ENCODE measurements around the gene PIRT.
"Not testable (repeated sequence)": the region's sequence is repeated elsewhere in the genome, so short reads cannot be mapped to it uniquely, and the experiment has no call there.

PIRT gene

DNA sequence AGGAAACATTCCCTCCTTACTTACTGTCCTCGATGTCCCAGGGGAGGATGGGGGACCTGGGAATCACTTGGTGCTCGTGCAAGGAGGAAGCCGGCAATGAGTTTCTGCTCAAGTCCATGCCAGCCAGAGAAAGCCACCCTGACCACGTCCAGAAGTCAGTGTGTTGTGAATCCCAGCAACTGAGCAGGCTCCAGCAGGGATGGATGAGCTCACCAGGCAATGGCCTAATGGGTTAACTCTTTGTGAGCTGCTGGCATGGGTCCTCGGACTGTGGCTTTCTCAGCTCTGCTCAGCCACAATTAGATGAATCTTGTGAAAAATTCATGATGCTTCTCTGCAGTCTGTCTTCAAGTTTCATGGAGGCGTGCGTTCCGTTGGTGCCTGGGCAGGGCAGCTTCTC lies at the start of gene PIRT:
TSS of gene PIRT (minus strand) at position 167 of the 400 bp plus-strand sequence. CDS start 12,442 bp downstream, outside the sequence.
- no peak for DNase-seq (ENCODE audit: low read depth in 2 of 2, low spot score in 1 of 2)

DNA sequence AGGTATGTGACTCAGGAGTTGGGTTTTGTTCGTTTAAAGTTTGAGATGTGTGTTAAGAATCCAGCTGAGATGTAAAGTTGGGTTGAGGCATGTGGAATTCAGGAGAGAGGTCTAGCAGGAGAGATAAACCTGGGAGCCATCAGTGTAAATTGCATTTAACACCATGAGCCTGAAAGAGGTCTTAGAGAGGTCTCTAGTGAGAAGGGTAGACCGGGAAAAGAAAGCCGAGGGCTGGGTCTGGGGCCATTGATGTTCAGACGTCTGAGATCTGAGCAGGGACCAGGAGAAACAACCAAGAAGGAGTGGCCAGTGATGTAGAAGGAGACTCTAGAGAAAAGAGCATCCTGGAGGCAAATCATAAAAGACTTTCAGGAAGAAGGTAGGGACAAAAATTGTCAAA lies 44.1 kb upstream of the PIRT start:
- no peak for DNase-seq (ENCODE audit: low read depth in 2 of 2, low spot score in 1 of 2)

DNA sequence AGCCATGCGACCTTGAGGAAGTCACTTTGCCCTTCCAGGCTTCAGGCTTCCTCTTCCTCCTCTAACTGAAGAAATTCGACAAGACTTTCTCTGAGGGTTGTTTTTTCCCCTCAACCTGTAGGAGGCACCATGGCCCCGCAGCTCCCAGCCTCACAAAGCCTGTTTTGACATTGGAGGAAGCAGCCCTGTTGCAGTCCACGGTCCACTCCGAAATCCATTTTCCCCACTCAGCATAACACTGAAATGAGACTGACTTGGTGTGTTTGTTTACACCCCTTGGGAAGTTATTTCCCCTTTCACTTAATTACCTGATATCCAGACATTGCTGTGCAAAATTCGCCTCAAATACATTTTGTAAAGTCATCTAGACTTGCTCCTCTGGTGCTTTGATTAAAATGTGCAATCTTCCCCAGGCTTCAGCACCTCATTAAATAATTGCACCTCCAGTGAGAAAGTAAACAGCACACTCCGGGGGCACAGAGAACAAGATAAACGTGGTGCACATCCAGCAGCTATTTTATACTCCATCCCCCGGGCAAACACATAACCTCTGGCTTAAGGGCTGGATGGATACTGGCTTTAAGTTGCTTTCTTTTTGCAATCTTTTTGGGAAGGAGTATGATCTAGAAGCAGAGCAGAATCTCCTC lies 41.4 kb upstream of the PIRT start:
- no peak for DNase-seq (ENCODE audit: low read depth in 2 of 2, low spot score in 1 of 2)

DNA sequence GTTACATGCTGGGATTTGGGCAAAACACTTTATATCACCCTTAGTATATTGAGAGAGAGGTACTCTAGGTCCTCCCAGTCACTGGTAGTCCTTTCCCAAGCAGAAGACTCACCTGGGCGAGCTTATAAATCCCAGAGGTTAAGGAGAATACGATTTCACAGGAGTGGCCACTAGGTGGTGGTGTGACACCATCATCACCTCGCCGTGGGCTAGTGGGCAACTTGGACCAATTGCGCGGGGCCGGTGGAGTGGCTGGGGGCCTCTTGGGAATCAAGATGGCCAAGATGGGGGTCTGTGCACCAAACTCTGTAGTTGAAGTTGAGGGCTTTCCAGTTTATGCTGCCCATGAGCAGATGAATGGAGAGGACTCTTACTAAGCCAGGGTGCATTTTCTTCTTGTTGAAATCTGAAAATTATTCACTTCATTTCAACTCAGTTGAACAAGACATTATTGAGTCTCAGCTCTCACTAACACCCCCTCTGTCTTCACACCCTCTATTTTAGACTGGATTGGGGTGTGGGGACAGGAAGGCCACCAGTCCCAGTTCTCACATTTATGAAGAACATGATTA lies 38.2 kb upstream of the PIRT start:
- no peak for DNase-seq (ENCODE audit: low read depth in 2 of 2, low spot score in 1 of 2)

DNA sequence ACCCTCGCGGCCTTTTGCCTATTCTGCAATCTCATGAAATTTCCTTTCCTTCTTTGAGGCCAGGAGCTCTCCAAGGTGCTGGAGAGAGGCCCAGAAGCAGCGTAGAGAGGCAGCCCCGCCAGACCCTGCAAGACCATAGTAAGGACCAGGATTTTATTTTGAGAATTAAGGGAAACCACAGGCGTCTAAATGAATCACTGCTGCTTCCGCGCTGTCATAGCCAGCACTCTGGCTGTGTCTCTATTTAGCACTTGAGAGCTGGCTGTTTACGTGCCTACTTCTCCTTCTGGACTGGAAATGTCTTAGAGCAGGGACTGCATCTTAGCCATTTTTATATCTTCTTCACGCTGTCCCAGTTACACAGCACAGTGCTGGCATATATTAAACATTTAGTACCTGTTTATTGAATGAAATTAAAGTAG lies 37.6 kb upstream of the PIRT start:
- no peak for DNase-seq (ENCODE audit: low read depth in 2 of 2, low spot score in 1 of 2)

- no peak for DNase-seq (ENCODE audit: low read depth in 2 of 2, low spot score in 1 of 2)
Observed at GRCh38 chr17:10871914-10872313, 34.0 kb upstream of the PIRT start.

- DNase-seq (ENCODE audit: low read depth in 2 of 2, low spot score in 1 of 2), result no peak
Observed at GRCh38 chr17:10870336-10871050, 32.6 kb upstream of the PIRT start.

DNA sequence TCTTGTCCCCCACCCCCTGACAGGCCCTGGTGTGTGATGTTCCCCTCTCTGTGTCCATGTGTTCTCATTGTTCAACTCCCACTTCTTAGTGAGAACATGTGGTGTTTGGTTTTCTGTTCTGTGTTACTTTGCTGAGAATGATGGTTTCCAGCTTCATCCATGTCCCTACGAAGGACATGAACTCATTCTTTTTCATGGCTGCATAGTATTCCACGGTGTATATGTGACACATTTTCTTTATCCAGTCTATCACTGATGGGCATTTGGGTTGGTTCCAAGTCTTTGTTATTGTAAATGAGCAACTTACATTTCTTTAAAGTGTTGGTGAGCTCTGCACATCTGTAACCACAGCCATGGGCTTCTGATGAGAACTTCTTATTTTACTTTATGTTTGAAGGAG lies 30.9 kb upstream of the PIRT start:
- DNase-seq (ENCODE audit: low read depth in 2 of 2, low spot score in 1 of 2), result not testable (repeated sequence)

DNA sequence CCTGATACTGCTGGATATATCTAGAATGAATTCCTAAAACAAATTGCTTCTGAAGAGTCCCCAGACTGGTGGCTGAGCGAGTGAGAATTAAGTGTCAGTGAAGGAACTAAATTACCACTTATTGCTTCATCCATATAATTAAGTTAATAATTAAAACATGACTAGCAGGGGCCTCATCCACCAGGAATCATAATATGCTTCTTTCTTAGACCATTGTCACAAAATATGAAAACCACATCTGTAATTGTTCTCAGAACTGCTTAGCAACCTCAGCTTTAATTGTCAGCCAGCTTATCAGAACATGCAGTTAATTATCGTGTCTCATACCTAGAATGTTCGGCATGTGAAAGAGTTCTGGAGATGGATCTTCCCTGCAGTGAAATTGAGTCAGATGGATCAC lies 21.2 kb upstream of the PIRT start:
- DNase-seq (ENCODE audit: low read depth in 2 of 2, low spot score in 1 of 2), result no peak

DNA sequence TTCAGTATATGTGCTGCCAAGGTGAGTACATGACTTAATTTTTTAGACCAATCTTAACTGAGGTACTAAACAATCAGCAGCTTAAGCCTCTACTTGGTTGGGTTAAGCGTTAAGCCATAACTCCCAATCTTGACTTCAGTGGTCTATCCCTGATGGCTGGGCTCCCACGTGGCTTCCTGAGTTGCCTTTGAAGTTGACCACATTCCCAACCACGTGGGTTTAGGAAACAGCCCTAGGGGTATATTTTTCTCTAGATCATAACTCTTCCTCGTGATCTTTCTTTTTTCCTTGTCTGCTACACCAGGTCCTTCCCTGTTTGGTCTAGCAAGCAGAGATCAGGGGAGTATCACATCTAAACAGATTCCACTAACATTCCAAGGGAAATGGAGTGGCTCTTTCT lies 20.1 kb upstream of the PIRT start:
- no peak for DNase-seq (ENCODE audit: low read depth in 2 of 2, low spot score in 1 of 2)

- not testable (repeated sequence) for DNase-seq (ENCODE audit: low read depth in 2 of 2, low spot score in 1 of 2)
Observed at GRCh38 chr17:10846636-10847035, 8.7 kb upstream of the PIRT start.

DNA sequence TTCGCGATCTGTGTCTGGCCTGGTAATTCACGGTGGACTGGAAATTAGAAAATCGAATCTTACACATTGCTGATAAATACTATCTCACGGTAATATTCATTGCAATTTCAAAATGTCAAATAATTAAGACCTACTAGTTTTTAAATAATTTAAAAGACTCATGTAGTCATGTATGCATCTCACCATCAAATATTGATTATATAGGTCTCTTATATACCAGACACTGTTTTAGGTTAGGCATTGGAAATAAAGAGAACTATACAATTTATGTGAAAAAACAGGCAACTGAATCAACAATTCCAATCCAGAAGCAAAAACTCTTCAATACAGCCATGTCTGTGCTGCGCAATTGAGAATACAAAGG lies 7.5 kb upstream of the PIRT start:
- no peak for DNase-seq (ENCODE audit: low read depth in 2 of 2, low spot score in 1 of 2)

DNA sequence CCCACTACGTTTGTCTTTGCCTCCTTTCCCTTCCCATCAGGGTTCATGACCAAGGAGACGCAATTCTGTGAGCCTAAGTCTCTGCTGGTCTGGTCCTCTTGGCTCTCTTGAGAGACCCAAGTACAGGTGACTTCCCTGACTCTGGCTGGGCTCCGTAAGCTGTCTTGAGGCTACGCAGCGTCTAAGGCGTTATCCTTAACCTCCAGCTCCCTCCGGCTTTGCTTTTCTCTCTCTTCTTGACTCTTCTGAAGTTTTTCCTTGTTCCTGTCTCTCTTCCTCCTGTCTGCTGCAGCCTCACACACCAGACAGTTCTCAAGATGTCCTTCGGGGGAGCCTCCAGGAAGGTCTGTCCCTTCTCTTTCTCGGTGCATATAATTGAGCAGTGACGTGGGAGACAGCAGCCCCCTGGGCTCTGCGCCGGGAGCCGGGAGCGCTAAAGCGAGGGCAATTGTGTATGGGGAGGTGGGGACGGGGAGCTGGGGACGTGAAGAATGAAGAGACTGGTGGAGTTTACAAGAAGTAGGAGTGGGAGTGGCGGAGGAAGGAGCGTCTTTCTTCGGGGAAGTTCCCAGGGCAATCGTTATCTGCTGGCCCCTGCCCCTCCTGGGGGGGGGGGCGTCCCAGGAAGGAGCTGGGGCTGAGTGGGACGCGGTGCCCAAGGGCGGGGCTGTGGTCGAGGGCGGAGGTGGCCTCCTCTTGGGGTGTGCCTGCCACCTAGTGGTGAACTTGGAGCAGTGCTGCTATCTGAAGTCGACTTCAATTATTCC lies 6.9 kb upstream of the PIRT start:
- DNase-seq (ENCODE audit: low read depth in 2 of 2, low spot score in 1 of 2), result peak; percentile 34 to 48

DNA sequence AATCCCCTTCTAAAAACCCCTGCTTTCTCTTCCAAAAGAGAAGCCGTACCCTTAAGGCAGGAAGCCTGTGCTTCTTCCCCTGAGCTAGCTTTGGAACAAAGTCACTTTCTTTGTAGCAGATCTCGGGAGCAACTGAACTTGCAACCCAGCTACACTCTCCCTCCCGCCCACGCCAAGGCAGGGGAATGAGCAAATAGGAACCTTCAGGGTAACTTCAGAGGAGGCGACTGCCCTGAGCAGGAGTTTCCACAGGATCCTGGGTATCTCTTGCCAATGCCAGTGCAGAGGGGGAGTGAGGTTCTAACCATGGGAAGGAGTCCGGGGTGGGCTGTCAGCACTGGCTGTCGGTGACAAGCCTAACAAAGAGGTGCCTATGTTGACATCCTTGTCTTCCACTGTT lies 5.9 kb upstream of the PIRT start:
- DNase-seq (ENCODE audit: low read depth in 2 of 2, low spot score in 1 of 2), result no peak

- DNase-seq (ENCODE audit: low read depth in 2 of 2, low spot score in 1 of 2), result no peak
Observed at GRCh38 chr17:10842658-10843057, 4.8 kb upstream of the PIRT start.

- DNase-seq (ENCODE audit: low read depth in 2 of 2, low spot score in 1 of 2), result no peak
Observed at GRCh38 chr17:10838682-10839081, 795 bp upstream of the PIRT start.

GRCh38 chr17:10836966-10837590 lies 809 bp downstream of the PIRT start:
- no peak for DNase-seq (ENCODE audit: low read depth in 2 of 2, low spot score in 1 of 2)

GRCh38 chr17:10836145-10836544 lies 1.7 kb downstream of the PIRT start:
- DNase-seq (ENCODE audit: low read depth in 2 of 2, low spot score in 1 of 2), result no peak

GRCh38 chr17:10831696-10832095 lies 6.2 kb downstream of the PIRT start:
- no peak for DNase-seq (ENCODE audit: low read depth in 2 of 2, low spot score in 1 of 2)

- DNase-seq (ENCODE audit: low read depth in 2 of 2, low spot score in 1 of 2), result no peak
Observed at GRCh38 chr17:10827898-10828552, 9.9 kb downstream of the PIRT start.

GRCh38 chr17:10824874-10825273 lies 13.0 kb downstream of the PIRT start:
- no peak for DNase-seq (ENCODE audit: low read depth in 2 of 2, low spot score in 1 of 2)

All from stimulated activated CD8-positive, alpha-beta memory T cell treated with anti-CD3 and anti-CD28 coated beads, Interleukin-4, amount 100 ng/mL, for 4 hours (primary cell).